Measurements from ENCODE around the gene OR2D3. TPM values are rescaled to one million over a fixed set of nuclear protein-coding genes. Genes with fewer than 3 reads are reported as not detected.

Gene OR2D3, protein sequence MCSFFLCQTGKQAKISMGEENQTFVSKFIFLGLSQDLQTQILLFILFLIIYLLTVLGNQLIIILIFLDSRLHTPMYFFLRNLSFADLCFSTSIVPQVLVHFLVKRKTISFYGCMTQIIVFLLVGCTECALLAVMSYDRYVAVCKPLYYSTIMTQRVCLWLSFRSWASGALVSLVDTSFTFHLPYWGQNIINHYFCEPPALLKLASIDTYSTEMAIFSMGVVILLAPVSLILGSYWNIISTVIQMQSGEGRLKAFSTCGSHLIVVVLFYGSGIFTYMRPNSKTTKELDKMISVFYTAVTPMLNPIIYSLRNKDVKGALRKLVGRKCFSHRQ
- total RNA-seq (not detected), polyA plus RNA-seq (not detected)
- long read RNA-seq, donor 1: 0 reads
- long read RNA-seq, donor 2: 0 reads

- intact Hi-C loops (cut with DNase I; ENCODE audit: low total_unique reads): no loop called here
- WGBS, 5 donors: 88 to 100% (median 93%) methylated on average over 1 of the region's 1 CpG
Observed at GRCh38 chr11:6920702-6921101, at the start of gene OR2D3. Gene OR2D3, plus strand, starts transcription at chr11:6921002. Its CDS starts 0 bp downstream, at chr11:6921002.

DNA sequence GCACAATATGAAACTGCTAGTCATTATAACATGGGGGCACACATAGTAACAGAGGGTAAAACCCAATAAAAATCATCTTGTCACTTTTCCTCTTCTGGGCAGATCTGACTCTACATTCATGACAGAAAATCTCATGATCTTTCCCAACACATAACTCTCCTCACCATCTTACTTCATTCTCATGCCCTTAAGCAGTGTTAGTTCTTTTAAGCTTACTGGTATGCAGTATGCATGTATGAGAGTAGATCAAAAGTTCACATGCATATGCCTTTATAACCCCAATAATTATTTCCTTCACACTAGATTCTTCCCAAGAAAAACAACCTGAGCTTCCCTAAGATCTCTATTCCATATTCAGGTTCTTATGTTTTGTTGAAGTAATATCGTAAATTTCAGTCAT lies 49.5 kb upstream of the OR2D3 start:
- Histone ChIP-seq H3K4me3 (no peak overlapping the region), H3K27ac (no peak overlapping the region), H3K36me3 (no peaks in the 10 kb centered on the region), H3K4me1 (no peaks in the 10 kb centered on the region), H3K9me3 (no peaks in the 10 kb centered on the region), H3K27me3 (replicated peaks in 1 of 7) (no peaks in the 10 kb centered on the region)
- 74 to 88% (median 83%) methylated on average over 1 of the region's 1 CpG for WGBS, 5 donors
- TF ChIP-seq POLR2AphosphoS5 (IDR thresholded peaks at IDR 0.05) (no peak), POLR2A (IDR thresholded peaks at IDR 0.05) (no peak), CTCF (IDR thresholded peaks at IDR 0.05 in 8 of 11, conservative IDR thresholded peaks at IDR 0.05 in 3 of 11) (no peak)
- no peak for DNase-seq
- intact Hi-C loops (cut with DNase I; ENCODE audit: low total_unique reads): no loop called here

More at GRCh38 chr11:6920702-6921101, at the start of gene OR2D3:
- peaks cover 0 to 9% (median 0%) of the 10 kb centered on the region in 7 donors for H3K27me3 ChIP-seq (replicated peaks in 1 of 7)
- H3K4me3 ChIP-seq: no peak within 1 kb of the TSS
- peaks cover 0 to 1% (median 0%) of the 10 kb centered on the region in 6 donors for H3K4me1 ChIP-seq
- no peaks in the 10 kb centered on the region for H3K36me3 ChIP-seq
- peaks cover 0 to 6% (median 4%) of the 10 kb centered on the region in 8 donors for H3K9me3 ChIP-seq
- no peak for DNase-seq
- TF ChIP-seq CTCF (IDR thresholded peaks at IDR 0.05 in 8 of 11, conservative IDR thresholded peaks at IDR 0.05 in 3 of 11): no peak
- no peak for TF ChIP-seq POLR2AphosphoS5 (IDR thresholded peaks at IDR 0.05)
- no peak for TF ChIP-seq POLR2A (IDR thresholded peaks at IDR 0.05)
- no peak within 1 kb of the TSS for H3K27ac ChIP-seq

GRCh38 chr11:6875761-6876160 lies 45.0 kb upstream of the OR2D3 start:
- no peak for DNase-seq
- Histone ChIP-seq H3K36me3 (no peaks in the 10 kb centered on the region), H3K4me3 (no peak overlapping the region), H3K27me3 (replicated peaks in 1 of 7) (no peaks in the 10 kb centered on the region), H3K9me3 (no peaks in the 10 kb centered on the region), H3K4me1 (no peaks in the 10 kb centered on the region), H3K27ac (no peak overlapping the region)
- WGBS, 5 donors: 78 to 95% (median 81%) methylated on average over 2 of the region's 2 CpGs
- TF ChIP-seq POLR2AphosphoS5 (IDR thresholded peaks at IDR 0.05): no peak
- no peak for TF ChIP-seq POLR2A (IDR thresholded peaks at IDR 0.05)
- TF ChIP-seq CTCF (IDR thresholded peaks at IDR 0.05 in 8 of 11, conservative IDR thresholded peaks at IDR 0.05 in 3 of 11): no peak
- intact Hi-C loops (cut with DNase I; ENCODE audit: low total_unique reads): no loop called here

DNA sequence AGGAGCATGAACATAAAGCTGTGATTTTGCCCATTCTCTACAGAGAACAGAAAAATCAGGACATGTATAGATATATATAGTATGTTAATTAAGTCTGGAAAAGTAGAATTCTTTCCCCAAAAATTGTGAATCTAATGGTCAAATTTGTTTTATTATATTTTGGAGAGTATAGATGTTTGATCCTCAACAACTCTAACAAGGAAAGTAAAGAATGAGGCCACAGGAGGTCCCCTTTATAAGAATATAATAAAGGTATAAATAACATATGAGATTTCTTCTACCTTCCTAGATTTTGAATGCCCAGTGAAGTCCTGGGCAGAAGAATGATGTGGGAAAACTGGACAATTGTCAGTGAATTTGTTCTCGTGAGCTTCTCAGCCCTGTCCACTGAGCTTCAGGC lies 44.5 kb upstream of the OR2D3 start, which contains the start of gene OR10A4:
OR10A4 (plus strand) TSS at position 301 of the 400 bp plus-strand sequence; CDS start at position 324, 23 bp downstream.
- 85 to 95% (median 86%) methylated on average over 1 of the region's 1 CpG for WGBS, 5 donors
- intact Hi-C loops (cut with DNase I; ENCODE audit: low total_unique reads): no loop called here
- no peak within 1 kb of the TSS for H3K27ac ChIP-seq

More for the DNA sequence above, 44.5 kb upstream of the OR2D3 start, which contains the start of gene OR10A4:
- no peaks in the 10 kb centered on the region for H3K27me3 ChIP-seq (replicated peaks in 1 of 7)
- no peak for DNase-seq
- no peaks in the 10 kb centered on the region for H3K36me3 ChIP-seq
- H3K4me3 ChIP-seq: no peak within 1 kb of the TSS
- no peak for TF ChIP-seq POLR2AphosphoS5 (IDR thresholded peaks at IDR 0.05)
- TF ChIP-seq POLR2A (IDR thresholded peaks at IDR 0.05): no peak
- no peak for TF ChIP-seq CTCF (IDR thresholded peaks at IDR 0.05 in 8 of 11, conservative IDR thresholded peaks at IDR 0.05 in 3 of 11)
- no peaks in the 10 kb centered on the region for H3K4me1 ChIP-seq
- H3K9me3 ChIP-seq: no peaks in the 10 kb centered on the region

Measured in spleen (tissue), 13 donors.